ENCODE data around the gene SI. TPM values are rescaled to one million over a fixed set of nuclear protein-coding genes. Genes with fewer than 3 reads are reported as not detected.

SI gene
- total and polyA plus RNA-seq, 3 donors from 2014 or later, result 1.5 to 2.9 (median 2.8) TPM

DNA sequence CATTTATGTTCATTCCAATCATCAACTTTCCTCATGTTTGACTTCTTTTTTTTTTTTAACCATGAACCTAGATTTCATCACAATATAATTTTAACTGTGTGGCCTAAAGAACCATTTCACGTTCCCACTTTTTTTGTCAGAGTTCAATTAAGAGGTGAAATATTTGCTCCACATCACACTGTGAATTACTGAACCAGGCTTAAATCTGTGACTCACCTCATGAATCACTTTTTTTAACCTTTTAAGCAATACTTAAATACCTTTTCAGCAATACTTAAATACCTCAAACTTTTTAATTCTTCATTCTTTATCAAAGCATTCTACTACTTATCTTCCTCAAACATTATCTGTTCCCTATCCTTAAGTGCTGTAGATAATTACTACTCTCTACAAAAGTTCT, 137.6 kb downstream of the SI start:
- Histone ChIP-seq H3K27me3 (no peaks in the 10 kb centered on the region), H3K27ac (no peak overlapping the region)
- intact Hi-C loops (cut with DNase I; ENCODE audit: low total_unique reads), result no loop called here

GRCh38 chr3:164929642-164930041, 148.7 kb downstream of the SI start:
- intact Hi-C loops (cut with DNase I; ENCODE audit: low total_unique reads), result no loop called here
- Histone ChIP-seq H3K27ac (no peak overlapping the region), H3K4me1 (no peaks in the 10 kb centered on the region), H3K27me3 (no peaks in the 10 kb centered on the region), H3K9me3 (no peaks in the 10 kb centered on the region), H3K4me3 (no peak overlapping the region), H3K36me3 (ENCODE audit: low read depth, missing control alignments) (no peaks in the 10 kb centered on the region)
- TF ChIP-seq, protein P1, sequence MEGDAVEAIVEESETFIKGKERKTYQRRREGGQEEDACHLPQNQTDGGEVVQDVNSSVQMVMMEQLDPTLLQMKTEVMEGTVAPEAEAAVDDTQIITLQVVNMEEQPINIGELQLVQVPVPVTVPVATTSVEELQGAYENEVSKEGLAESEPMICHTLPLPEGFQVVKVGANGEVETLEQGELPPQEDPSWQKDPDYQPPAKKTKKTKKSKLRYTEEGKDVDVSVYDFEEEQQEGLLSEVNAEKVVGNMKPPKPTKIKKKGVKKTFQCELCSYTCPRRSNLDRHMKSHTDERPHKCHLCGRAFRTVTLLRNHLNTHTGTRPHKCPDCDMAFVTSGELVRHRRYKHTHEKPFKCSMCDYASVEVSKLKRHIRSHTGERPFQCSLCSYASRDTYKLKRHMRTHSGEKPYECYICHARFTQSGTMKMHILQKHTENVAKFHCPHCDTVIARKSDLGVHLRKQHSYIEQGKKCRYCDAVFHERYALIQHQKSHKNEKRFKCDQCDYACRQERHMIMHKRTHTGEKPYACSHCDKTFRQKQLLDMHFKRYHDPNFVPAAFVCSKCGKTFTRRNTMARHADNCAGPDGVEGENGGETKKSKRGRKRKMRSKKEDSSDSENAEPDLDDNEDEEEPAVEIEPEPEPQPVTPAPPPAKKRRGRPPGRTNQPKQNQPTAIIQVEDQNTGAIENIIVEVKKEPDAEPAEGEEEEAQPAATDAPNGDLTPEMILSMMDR (IDR thresholded peaks at IDR 0.05), result no peak
- no peak for TF ChIP-seq POLR2A (IDR thresholded peaks at IDR 0.05)
- DNase-seq, result no peak
- WGBS, 2 donors, result 60 to 64% methylated on average over 2 of the region's 2 CpGs

More for the DNA sequence above, 137.6 kb downstream of the SI start:
- H3K4me1 ChIP-seq, result no peaks in the 10 kb centered on the region
- no peaks in the 10 kb centered on the region for H3K36me3 ChIP-seq (ENCODE audit: low read depth, missing control alignments)
- no peak for DNase-seq
- TF ChIP-seq, protein P1 (IDR thresholded peaks at IDR 0.05), result no peak
- no peak for TF ChIP-seq POLR2A (IDR thresholded peaks at IDR 0.05)
- H3K9me3 ChIP-seq, result no peaks in the 10 kb centered on the region
- 61 to 69% methylated on average over 1 of the region's 1 CpG for WGBS, 2 donors
- H3K4me3 ChIP-seq, result no peak overlapping the region

Small RNA genes within 50 kb of the gene (small RNA-seq; reads per million reads assigned to genes)
- gene RF00019, result 0 reads per million in 2 donors

Other genes with a start within 250 kb of the SI start
- gene SLITRK3, start 117.9 kb upstream of the SI start, total RNA-seq, result under 1 TPM; 0.06 to 0.16 TPM
- gene SLITRK3, start 117.9 kb upstream of the SI start, polyA plus RNA-seq (ENCODE audit: insufficient read depth, low read depth, low replicate concordance), result 1.6 TPM

All from testis (tissue), 3 donors.